Activated B cell treated with CpG ODN at 0.5 μM for 24 hours (primary cell): ENCODE results near the gene MACROD2. TPM values are rescaled to one million over a fixed set of nuclear protein-coding genes. Genes with fewer than 3 reads are reported as not detected.

Experiments
- ATAC-seq: fragments of 200-7000 bp; cut with Tn5 transposase; one replicate; pipeline ENCODE4 v1.10.0; 2021; ENCODE audit warnings: low read depth, mild to moderate bottlenecking, moderate library complexity
- CTCF ChIA-PET: fragments of 350-600 bp; sonication (Branson Sonifier 250); formaldehyde crosslinking; loops from one replicate; lab custom pipeline; 2021; ENCODE audit warnings: antibody characterized with exemption; lab: Charles Lee
- POLR2A ChIA-PET: fragments of 350-600 bp; sonication (Branson Sonifier 250); formaldehyde crosslinking; loops from one replicate; lab custom pipeline; 2021; ENCODE audit warnings: antibody characterized with exemption; lab: Charles Lee
- DNase-seq: peaks from one replicate; pipeline ENCODE4 v3.0.0; 2022
- H3K27ac Mint-ChIP-seq: one replicate; pipeline ENCODE4 v1.8.0; 2020; ENCODE audit warnings: mixed read lengths
- H3K27me3 Mint-ChIP-seq: one replicate; pipeline ENCODE4 v1.8.0; 2021; ENCODE audit warnings: mixed read lengths
- H3K36me3 Mint-ChIP-seq: one replicate; pipeline ENCODE4 v1.8.0; 2021; ENCODE audit warnings: low read depth, mixed read lengths
- H3K4me1 Mint-ChIP-seq: one replicate; pipeline ENCODE4 v1.8.0; 2021; ENCODE audit warnings: mixed read lengths
- H3K4me3 Mint-ChIP-seq: one replicate; pipeline ENCODE4 v1.8.0; 2020; ENCODE audit warnings: mild to moderate bottlenecking, mixed read lengths
- H3K9me3 Mint-ChIP-seq: one replicate; pipeline ENCODE4 v1.8.0; 2020; ENCODE audit warnings: mixed read lengths
- intact Hi-C: fragments of 100-400 bp; cut with micrococcal nuclease; formaldehyde crosslinking; loops from one replicate; pipeline ENCODE4 v1.15.1; 2024
- total RNA-seq: library from RNA; stranded (reverse); gene quantifications from 2 replicates; pipeline ENCODE4 v1.2.3, GENCODE V29; 2022
- TF ChIP-seq, protein P1 (sequence below): fragments of 200-600 bp; IDR thresholded peaks from one replicate; pipeline ENCODE4 v1.8.0; 2022; ENCODE audit warnings: antibody characterized with exemption, mild to moderate bottlenecking

Gene MACROD2
- total RNA-seq, 1 donor from 2014 or later, result 55.1 TPM

GRCh38 chr20:14470231-14470899, 475.0 kb downstream of the MACROD2 start:
- intact Hi-C loops, result no loop called here
- Mint-ChIP-seq H3K27ac (no peak overlapping the region), H3K4me1 (no peaks in the 10 kb centered on the region), H3K9me3 (no peaks in the 10 kb centered on the region), H3K36me3 (no peaks in the 10 kb centered on the region), H3K27me3 (no peaks in the 10 kb centered on the region), H3K4me3 (no peak overlapping the region)
- TF ChIP-seq, protein P1, sequence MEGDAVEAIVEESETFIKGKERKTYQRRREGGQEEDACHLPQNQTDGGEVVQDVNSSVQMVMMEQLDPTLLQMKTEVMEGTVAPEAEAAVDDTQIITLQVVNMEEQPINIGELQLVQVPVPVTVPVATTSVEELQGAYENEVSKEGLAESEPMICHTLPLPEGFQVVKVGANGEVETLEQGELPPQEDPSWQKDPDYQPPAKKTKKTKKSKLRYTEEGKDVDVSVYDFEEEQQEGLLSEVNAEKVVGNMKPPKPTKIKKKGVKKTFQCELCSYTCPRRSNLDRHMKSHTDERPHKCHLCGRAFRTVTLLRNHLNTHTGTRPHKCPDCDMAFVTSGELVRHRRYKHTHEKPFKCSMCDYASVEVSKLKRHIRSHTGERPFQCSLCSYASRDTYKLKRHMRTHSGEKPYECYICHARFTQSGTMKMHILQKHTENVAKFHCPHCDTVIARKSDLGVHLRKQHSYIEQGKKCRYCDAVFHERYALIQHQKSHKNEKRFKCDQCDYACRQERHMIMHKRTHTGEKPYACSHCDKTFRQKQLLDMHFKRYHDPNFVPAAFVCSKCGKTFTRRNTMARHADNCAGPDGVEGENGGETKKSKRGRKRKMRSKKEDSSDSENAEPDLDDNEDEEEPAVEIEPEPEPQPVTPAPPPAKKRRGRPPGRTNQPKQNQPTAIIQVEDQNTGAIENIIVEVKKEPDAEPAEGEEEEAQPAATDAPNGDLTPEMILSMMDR, result no peak
- DNase-seq (no peak), ATAC-seq (no peak)
- CTCF ChIA-PET, result no interaction called here
- POLR2A ChIA-PET, result no interaction called here

GRCh38 chr20:14470977-14471661, 475.8 kb downstream of the MACROD2 start:
- Mint-ChIP-seq H3K27ac (no peak overlapping the region), H3K4me1 (no peaks in the 10 kb centered on the region), H3K4me3 (no peak overlapping the region), H3K9me3 (no peaks in the 10 kb centered on the region), H3K27me3 (no peaks in the 10 kb centered on the region), H3K36me3 (no peaks in the 10 kb centered on the region)
- intact Hi-C loops, result no loop called here
- no peak for ATAC-seq
- POLR2A ChIA-PET, result no interaction called here
- TF ChIP-seq, protein P1, result no peak
- CTCF ChIA-PET, result no interaction called here
- DNase-seq, result no peak

- ChIA-PET POLR2A (no interaction called here), CTCF (no interaction called here)
- intact Hi-C loops, result no loop called here
- TF ChIP-seq, protein P1, result no peak
- no peak overlapping the region for H3K4me3 Mint-ChIP-seq
- DNase-seq (no peak), ATAC-seq (no peak)
- no peaks in the 10 kb centered on the region for H3K36me3 Mint-ChIP-seq
- no peak overlapping the region for H3K27ac Mint-ChIP-seq
- no peaks in the 10 kb centered on the region for H3K4me1 Mint-ChIP-seq
- no peaks in the 10 kb centered on the region for H3K9me3 Mint-ChIP-seq
- no peaks in the 10 kb centered on the region for H3K27me3 Mint-ChIP-seq
Measured at GRCh38 chr20:14477125-14477524, 481.8 kb downstream of the MACROD2 start.

DNA sequence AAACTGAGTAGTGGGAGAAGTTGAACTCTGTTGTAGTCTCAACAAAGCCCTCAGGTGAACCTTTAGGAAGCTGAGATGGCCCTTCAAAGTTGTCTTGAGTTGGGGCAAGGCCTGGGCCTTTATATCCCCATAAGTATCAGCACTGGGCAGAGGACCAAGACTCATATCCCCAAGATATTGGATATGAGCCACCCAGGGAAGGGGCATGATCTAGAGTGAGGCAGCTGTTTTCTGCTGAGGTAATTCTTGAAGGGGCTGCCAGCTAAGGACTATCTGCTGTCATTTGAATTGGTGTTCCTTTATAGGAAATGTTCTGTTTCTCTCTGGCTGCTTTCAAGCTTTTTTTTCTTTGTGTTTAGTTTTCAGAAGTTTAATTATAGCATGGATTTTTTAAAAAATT, 482.8 kb downstream of the MACROD2 start:
- Mint-ChIP-seq H3K27ac (no peak overlapping the region), H3K36me3 (no peaks in the 10 kb centered on the region), H3K4me1 (no peaks in the 10 kb centered on the region), H3K9me3 (no peaks in the 10 kb centered on the region), H3K4me3 (no peak overlapping the region), H3K27me3 (no peaks in the 10 kb centered on the region)
- ChIA-PET POLR2A (no interaction called here), CTCF (no interaction called here)
- intact Hi-C loops, result no loop called here
- DNase-seq (no peak), ATAC-seq (no peak)
- TF ChIP-seq, protein P1, result no peak

GRCh38 chr20:14481863-14482262, 486.5 kb downstream of the MACROD2 start:
- Mint-ChIP-seq H3K9me3 (no peaks in the 10 kb centered on the region), H3K27me3 (no peaks in the 10 kb centered on the region), H3K4me1 (no peaks in the 10 kb centered on the region), H3K36me3 (no peaks in the 10 kb centered on the region), H3K4me3 (no peak overlapping the region), H3K27ac (no peak overlapping the region)
- DNase-seq, result no peak
- intact Hi-C loops, result no loop called here
- TF ChIP-seq, protein P1, result no peak
- ATAC-seq, result no peak
- CTCF ChIA-PET, result no interaction called here
- POLR2A ChIA-PET, result no interaction called here
